Measurements from ENCODE around the gene KLHDC3.
"Not testable (repeated sequence)": the region's sequence is repeated elsewhere in the genome, so short reads cannot be mapped to it uniquely, and the experiment has no call there.

The KLHDC3 gene

DNA sequence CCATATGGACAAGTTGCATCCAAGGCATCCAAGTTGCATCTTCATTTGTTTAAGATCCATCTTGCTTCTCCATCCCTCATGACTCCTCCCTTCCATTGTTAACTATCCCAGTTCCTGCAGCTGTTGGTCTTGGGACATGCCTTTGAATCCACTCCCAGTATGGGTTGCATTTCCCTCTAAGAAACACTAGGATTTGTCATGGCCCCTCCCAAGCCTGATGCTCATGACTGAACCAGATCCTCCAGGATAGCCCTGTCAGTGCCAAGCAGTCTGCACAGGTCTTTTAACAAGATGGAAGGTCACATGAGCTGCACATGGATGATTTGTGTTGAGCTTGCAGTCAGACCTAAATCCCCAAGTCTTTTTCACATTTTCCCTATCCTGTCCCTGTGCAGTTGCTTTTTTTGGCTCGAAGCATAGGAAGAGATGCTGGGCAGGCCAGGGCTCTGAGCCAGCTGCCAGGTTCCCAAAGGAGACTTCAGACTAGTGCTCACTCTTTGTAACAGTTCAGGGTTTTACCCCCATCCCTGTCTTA is 25.5 kb upstream of the KLHDC3 start:
- no peak for DNase-seq (ENCODE audit: low read depth)

DNA sequence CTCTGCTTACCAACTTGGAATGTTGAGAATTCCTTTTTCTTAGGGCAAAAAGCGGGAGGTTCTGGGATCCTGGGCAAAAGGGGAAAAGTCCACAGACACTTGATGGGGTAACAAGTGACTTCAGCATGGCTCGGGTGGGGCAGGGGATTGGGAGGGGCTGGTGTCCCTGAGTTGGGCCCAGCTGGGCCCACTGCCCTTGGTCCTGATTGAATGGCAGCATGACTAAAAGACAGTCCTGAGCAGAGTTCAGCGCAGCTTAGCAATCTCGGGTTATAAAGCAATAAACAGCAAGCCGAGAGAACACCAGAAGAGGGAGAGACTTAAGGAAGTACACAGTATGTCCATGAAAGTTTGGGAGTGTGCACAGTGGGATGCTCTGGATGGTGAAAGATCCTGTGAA is 24.1 kb upstream of the KLHDC3 start:
- DNase-seq (ENCODE audit: low read depth): no peak

- DNase-seq (ENCODE audit: low read depth): no peak
Observed at GRCh38 chr6:42993445-42993844, 20.6 kb upstream of the KLHDC3 start.

DNA sequence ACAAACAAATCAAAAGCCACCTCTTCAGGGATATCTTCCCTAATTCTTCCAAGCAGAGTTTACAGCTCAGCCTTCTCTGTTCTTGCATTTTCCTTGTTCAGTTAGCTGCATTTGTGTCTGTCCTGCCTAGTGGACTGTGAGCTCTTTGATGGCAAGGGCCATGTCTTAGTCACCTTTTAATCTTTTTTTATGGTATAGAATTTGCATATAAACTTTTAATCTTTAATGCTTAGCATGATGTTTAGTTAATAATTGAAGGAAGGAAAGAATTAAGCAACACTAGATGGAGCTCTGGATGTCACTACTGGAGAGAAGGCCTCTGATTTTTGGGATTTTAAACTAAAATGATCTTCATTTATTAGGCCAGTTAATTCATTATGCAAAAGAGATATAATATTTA is 17.5 kb upstream of the KLHDC3 start:
- DNase-seq (ENCODE audit: low read depth): no peak

- not testable (repeated sequence) for DNase-seq (ENCODE audit: low read depth)
Observed at GRCh38 chr6:42998205-42998604, 15.8 kb upstream of the KLHDC3 start.

GRCh38 chr6:43001843-43002242 is 12.2 kb upstream of the KLHDC3 start:
- no peak for DNase-seq (ENCODE audit: low read depth)

GRCh38 chr6:43005844-43006243 is 8.2 kb upstream of the KLHDC3 start:
- DNase-seq (ENCODE audit: low read depth): no peak

- no peak for DNase-seq (ENCODE audit: low read depth)
Observed at GRCh38 chr6:43006251-43006650, 7.8 kb upstream of the KLHDC3 start.

DNA sequence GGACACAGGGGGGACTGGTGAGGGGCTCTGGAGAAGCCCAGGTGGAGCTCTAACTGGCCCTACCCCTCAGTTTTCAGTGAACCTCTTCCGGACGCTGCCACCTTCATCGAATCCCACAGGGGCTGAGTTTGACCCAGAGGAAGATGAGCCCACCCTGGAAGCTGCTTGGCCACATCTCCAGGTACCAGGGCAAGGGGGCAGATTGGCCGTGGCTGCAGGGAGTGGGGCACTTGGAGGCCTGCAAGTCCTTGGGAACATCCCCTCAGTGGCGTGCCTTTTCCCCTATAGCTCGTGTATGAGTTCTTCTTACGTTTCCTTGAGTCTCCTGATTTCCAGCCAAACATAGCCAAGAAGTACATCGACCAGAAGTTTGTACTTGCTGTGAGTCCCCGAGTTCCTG is 6.9 kb upstream of the KLHDC3 start:
- no peak for DNase-seq (ENCODE audit: low read depth)

GRCh38 chr6:43009124-43009523 is 4.9 kb upstream of the KLHDC3 start:
- no peak for DNase-seq (ENCODE audit: low read depth)

DNA sequence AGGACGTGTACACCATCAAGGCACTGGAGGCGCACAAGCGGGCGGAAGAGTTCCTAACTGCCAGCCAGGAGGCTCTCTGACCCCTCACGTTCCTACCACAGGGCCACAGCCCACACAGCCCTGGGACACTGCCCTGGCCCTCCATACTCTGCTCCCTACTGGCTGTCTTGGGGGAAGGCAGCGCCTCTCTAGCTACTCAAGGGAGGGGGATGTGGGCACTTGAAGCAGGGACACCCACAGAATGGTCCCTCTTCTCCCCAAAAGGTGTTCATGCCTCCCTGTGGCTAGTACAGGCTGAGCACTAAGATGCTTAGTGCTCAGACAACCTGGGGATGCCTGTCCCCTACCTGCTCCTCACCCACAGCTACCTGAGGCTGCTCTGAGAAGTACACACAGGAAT is 2.8 kb upstream of the KLHDC3 start:
- DNase-seq (ENCODE audit: low read depth): no peak

DNA sequence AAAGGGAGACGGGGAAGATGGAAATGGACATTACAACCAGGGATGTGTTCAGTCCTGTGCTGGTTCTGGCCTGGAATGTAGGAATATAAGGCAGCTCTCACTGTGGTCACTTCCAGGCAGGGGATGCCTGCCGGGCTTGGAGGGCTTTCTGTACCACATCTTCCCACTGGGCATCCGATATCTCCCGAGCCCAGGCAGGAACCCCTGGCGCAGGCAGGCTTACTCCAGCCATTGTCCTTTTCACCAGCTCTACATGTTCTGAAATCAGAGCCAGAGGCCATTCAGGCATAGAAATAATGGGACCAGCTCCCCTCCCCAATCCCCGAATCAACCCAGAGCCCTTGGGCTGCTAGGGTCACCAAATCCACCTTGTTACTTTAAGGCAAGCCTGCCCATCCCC is 1.7 kb upstream of the KLHDC3 start:
- no peak for DNase-seq (ENCODE audit: low read depth)

GRCh38 chr6:43013097-43013842 is 779 bp upstream of the KLHDC3 start:
- no peak for DNase-seq (ENCODE audit: low read depth)

DNA sequence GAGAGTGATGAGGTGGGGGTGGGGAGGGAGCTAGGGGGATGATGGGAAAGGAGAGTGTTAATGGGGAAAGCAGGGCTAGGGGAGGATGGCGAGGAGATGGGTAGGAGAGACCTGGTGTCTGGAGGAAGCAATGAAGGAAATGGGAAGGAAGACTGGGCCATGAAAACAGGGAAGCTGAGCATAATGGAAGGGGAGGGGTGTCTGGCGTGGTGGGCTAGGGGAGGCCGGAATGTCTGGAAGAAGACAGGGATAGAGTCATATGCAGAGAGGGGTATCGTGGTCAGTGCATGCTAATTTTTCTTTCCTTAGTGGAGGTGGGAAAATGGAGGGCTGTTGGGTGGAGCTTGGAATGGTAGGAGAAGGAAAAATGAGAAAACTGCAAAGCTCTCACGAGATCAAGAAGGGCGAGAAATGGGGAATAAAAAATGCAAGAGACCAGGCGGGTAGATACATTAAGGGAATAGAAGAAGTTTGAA is 423 bp downstream of the KLHDC3 start:
- no peak for DNase-seq (ENCODE audit: low read depth)

- no peak for DNase-seq (ENCODE audit: low read depth)
Observed at GRCh38 chr6:43016176-43016942, 2.3 kb downstream of the KLHDC3 start.

GRCh38 chr6:43016943-43017334 is 2.9 kb downstream of the KLHDC3 start:
- DNase-seq (ENCODE audit: low read depth): no peak

GRCh38 chr6:43019152-43019551 is 5.1 kb downstream of the KLHDC3 start:
- no peak for DNase-seq (ENCODE audit: low read depth)

DNA sequence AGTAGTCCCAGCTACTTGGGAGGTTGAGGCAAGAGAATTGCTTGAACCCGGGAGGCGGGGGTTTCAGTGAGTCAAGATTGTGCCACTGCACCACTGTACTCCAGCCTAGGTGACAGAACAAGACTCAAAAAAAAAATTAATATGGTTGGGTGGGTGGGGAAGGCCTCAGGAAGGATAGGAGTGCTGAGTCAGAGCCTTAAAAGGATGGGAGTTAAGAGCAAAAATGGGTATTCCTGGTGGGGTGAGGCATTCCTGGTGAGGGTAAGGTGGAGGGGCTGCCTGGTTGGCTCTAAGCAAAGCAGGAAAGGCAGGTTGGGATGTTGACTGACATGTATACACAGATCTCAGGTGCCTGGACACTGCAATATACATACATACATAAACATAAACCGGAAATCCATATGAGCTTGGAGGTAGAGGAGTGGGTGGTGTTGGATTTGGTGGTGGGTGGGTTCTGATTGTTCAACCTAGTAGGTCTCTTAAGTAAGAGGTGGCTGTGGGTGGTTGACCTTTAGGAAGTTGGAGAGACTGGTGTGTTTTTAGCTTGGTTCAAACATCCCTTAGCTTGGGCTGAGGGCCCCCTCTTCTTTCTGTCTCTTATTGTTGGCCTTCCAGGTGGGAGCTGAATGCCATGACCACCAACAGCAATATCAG is 6.1 kb downstream of the KLHDC3 start:
- DNase-seq (ENCODE audit: low read depth): no peak

DNA sequence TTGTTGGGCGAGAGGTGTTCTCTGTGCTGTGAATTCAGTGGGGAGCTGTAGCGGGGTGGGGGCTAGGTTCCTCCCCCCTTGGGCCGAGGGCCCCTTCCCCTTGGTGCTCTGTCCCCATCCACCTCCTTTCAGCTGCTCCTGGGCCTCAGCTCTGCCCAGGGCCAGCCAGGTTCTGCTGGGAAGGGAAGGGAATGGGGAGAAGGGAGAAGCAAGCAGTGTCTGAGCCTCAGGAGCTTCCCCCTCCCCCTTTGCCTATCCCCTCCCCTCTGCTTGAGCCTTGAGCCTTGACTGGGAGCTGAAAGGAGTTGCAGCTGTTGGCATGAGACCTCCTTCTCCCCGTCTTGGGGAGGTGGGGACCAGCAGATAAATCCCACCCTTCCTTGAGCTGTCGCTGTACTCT is 6.8 kb downstream of the KLHDC3 start:
- no peak for DNase-seq (ENCODE audit: low read depth)

GRCh38 chr6:43021270-43022047 is 7.4 kb downstream of the KLHDC3 start, which contains the start of gene RRP36:
RRP36 (plus strand) TSS chr6:43021623; CDS start chr6:43021655, 32 bp downstream.
- peak; percentile 60 for DNase-seq (ENCODE audit: low read depth)

DNA sequence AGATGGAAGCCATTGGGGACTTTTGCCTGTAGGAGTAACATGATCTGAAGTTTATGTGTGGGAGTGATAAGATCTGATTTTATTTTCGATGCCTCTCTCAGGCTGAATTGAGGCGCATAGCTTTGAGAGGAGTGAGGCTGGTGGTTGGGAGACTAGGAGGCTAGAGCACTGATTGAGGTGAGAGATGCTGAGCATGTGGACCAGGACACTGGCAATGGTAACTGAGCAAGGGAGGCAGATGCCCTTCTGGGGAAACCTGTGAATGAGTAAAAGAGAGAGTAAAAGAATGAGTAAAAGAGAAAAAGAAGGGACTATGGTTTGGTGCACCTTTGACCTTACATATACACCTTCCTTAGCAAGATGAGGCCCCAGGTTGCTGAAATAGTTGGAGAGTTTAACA is 10.4 kb downstream of the KLHDC3 start:
- DNase-seq (ENCODE audit: low read depth): no peak

DNA sequence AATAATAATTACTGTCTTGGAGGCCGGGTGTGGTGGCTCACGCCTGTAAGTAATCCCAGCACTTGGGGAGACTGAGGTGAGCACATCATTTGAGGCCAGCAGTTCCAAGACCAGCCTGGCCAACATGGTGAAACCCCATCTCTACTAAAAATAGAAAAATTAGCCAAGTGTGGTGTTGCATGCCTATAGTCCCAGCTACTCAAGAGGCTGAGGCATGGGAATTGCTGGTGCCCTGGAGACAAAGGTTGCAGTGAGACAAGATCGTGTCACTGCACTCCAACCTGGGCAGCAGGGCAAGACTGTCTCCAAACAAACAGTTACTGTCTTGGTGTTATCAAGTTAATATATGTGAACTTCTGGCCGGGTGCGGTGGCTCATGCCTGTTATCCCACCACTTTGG is 12.3 kb downstream of the KLHDC3 start:
- no peak for DNase-seq (ENCODE audit: low read depth)
